GM12873 (cell line): Measurements from ENCODE around the gene PLVAP.

Experiments
- CTCF ChIP-seq: IDR thresholded peaks from 2 replicates; pipeline ENCODE4 v1.5.1; 2012; ENCODE audit warnings: low read depth, mild to moderate bottlenecking, moderate library complexity, low read length, control low read depth; ENCODE audit not compliant: insufficient read depth; ENCODE audit errors: missing control alignments

Gene PLVAP

GRCh38 chr19:17335575-17335974 is 41.6 kb downstream of the PLVAP start:
- no peak for TF ChIP-seq CTCF

- TF ChIP-seq CTCF, result no peak
Measured at GRCh38 chr19:17334414-17335409, 42.4 kb downstream of the PLVAP start, which contains the start of gene ANO8. ANO8 (minus strand) TSS chr19:17334855; CDS start chr19:17334670, 185 bp downstream.

- TF ChIP-seq CTCF, result no peak
Measured at GRCh38 chr19:17333611-17334413, 43.3 kb downstream of the PLVAP start.

GRCh38 chr19:17332677-17333581 is 44.2 kb downstream of the PLVAP start:
- TF ChIP-seq CTCF, result no peak

GRCh38 chr19:17332360-17332676 is 44.8 kb downstream of the PLVAP start:
- TF ChIP-seq CTCF, result no peak

- no peak for TF ChIP-seq CTCF
Measured at GRCh38 chr19:17331045-17331558, 46.0 kb downstream of the PLVAP start.
